Natural killer cell (primary cell): ENCODE data around the gene STRBP. TPM values are rescaled to one million over a fixed set of nuclear protein-coding genes. Genes with fewer than 3 reads are reported as not detected.

ENCODE experiments used
- ATAC-seq, 3 donors: fragments of 150-1000 bp in 2 of 3; fragments of 200-7000 bp in 1 of 3; cut with Tn5 transposase; 1 replicate in 1 of 3; 2 replicates in 2 of 3; pipeline ENCODE4 v1.10.0; 2021; ENCODE audit warnings: mild to moderate bottlenecking in 2 of 3, moderate library complexity in 2 of 3
- DNase-seq, 2 donors: peaks; one replicate each; pipeline versions ENCODE4 v3.0.0 to v3.0.0-alpha.2; 2013 to 2021; ENCODE audit warnings: mixed read lengths in 1 of 2
- H3K27ac ChIP-seq: one replicate; pipeline ENCODE4 v1.5.1; 2013; ENCODE audit warnings: mild to moderate bottlenecking, low read length
- H3K27me3 ChIP-seq: one replicate; pipeline ENCODE4 v1.6.1; 2013; ENCODE audit warnings: low read length; ENCODE audit not compliant: control insufficient read depth, insufficient read depth
- H3K36me3 ChIP-seq: one replicate; pipeline ENCODE4 v1.6.1; 2013; ENCODE audit warnings: low read length; ENCODE audit not compliant: control insufficient read depth, insufficient read depth
- H3K4me1 ChIP-seq: one replicate; pipeline ENCODE4 v1.6.1; 2013; ENCODE audit warnings: low read length; ENCODE audit not compliant: control insufficient read depth, insufficient read depth
- H3K4me3 ChIP-seq: one replicate; pipeline ENCODE4 v1.5.1; 2013; ENCODE audit warnings: low read length
- H3K9me3 ChIP-seq: one replicate; pipeline ENCODE4 v1.6.1; 2013; ENCODE audit warnings: low read length; ENCODE audit not compliant: control insufficient read depth, insufficient read depth
- H3K27ac Mint-ChIP-seq, 2 donors: one replicate each; pipeline ENCODE4 v1.8.0; 2022; ENCODE audit warnings: mild to moderate bottlenecking in 2 of 2, mixed read lengths in 2 of 2, moderate library complexity in 1 of 2
- H3K27me3 Mint-ChIP-seq, 2 donors: one replicate each; pipeline ENCODE4 v1.8.0; 2022; ENCODE audit warnings: low read depth in 2 of 2, mixed read lengths in 2 of 2
- H3K36me3 Mint-ChIP-seq: one replicate; pipeline ENCODE4 v1.8.0; 2022; ENCODE audit warnings: mixed read lengths
- H3K4me1 Mint-ChIP-seq, 2 donors: one replicate each; pipeline ENCODE4 v1.8.0; 2022; ENCODE audit warnings: mixed read lengths in 2 of 2
- H3K4me3 Mint-ChIP-seq: one replicate; pipeline ENCODE4 v1.8.0; 2022; ENCODE audit warnings: mild to moderate bottlenecking, moderate library complexity, mixed read lengths
- H3K9me3 Mint-ChIP-seq, 2 donors: one replicate each; pipeline ENCODE4 v1.8.0; 2022; ENCODE audit warnings: mixed read lengths in 2 of 2
- CTCF ChIP-seq: fragments of 200-600 bp; IDR thresholded peaks from one replicate; pipeline ENCODE4 v1.8.0; 2022; ENCODE audit warnings: antibody characterized with exemption
- WGBS: methylation state at CpG from one replicate; pipeline ENCODE4 v1.1.7; 2013; ENCODE audit warnings: missing lambda C conversion rate; ENCODE audit not compliant: insufficient coverage; 5-methylcytosine and 5-hydroxymethylcytosine counted together
- intact Hi-C: fragments of 100-400 bp; cut with micrococcal nuclease; formaldehyde crosslinking; loops from one replicate; pipeline ENCODE4 v1.14.2; 2022
- total RNA-seq, 4 donors: library from RNA; stranded (reverse); fragments of 120-200 nt in 1 of 4; gene quantifications; one replicate each; pipeline versions ENCODE4 v1.2.3 to v1.2.4, GENCODE V29; 2013 to 2022

The STRBP gene
- total RNA-seq, 3 donors from 2014 or later (not counting 1 experiment from before 2014, with no cell fraction given), result 6.0 to 8.3 (median 7.9) TPM

GRCh38 chr9:123121457-123121856 lies 146.9 kb downstream of the STRBP start:
- H3K36me3 ChIP-seq, result no peaks in the 10 kb centered on the region
- WGBS, result 100% methylated on average over 1 of the region's 3 CpGs
- ATAC-seq, result no peak

GRCh38 chr9:123120953-123121352 lies 147.4 kb downstream of the STRBP start:
- intact Hi-C loops, result no loop called here
- H3K27ac Mint-ChIP-seq, result no peak overlapping the region
- no peaks in the 10 kb centered on the region for H3K9me3 Mint-ChIP-seq
- no peaks in the 10 kb centered on the region for H3K36me3 Mint-ChIP-seq
- H3K4me3 ChIP-seq, result no peak overlapping the region
- H3K4me1 ChIP-seq, result no peaks in the 10 kb centered on the region
- no peaks in the 10 kb centered on the region for H3K36me3 ChIP-seq
- H3K27me3 ChIP-seq, result no peaks in the 10 kb centered on the region
- no peaks in the 10 kb centered on the region for H3K27me3 Mint-ChIP-seq
- DNase-seq, result no peak
- no peak overlapping the region for H3K4me3 Mint-ChIP-seq
- no peaks in the 10 kb centered on the region for H3K9me3 ChIP-seq
- 94% methylated on average over 1 of the region's 1 CpG for WGBS
- H3K27ac ChIP-seq, result no peak overlapping the region
- no peaks in the 10 kb centered on the region for H3K4me1 Mint-ChIP-seq
- no peak for TF ChIP-seq CTCF
- no peak for ATAC-seq

More at GRCh38 chr9:123121457-123121856, 146.9 kb downstream of the STRBP start:
- H3K36me3 Mint-ChIP-seq, result no peaks in the 10 kb centered on the region
- Histone ChIP-seq H3K4me3 (no peak overlapping the region), H3K27ac (no peak overlapping the region), H3K9me3 (no peaks in the 10 kb centered on the region), H3K4me1 (no peaks in the 10 kb centered on the region), H3K27me3 (no peaks in the 10 kb centered on the region)
- no peaks in the 10 kb centered on the region for H3K27me3 Mint-ChIP-seq
- no peak overlapping the region for H3K27ac Mint-ChIP-seq
- no peaks in the 10 kb centered on the region for H3K4me1 Mint-ChIP-seq
- no peak for DNase-seq
- intact Hi-C loops, result no loop called here
- no peaks in the 10 kb centered on the region for H3K9me3 Mint-ChIP-seq
- H3K4me3 Mint-ChIP-seq, result no peak overlapping the region
- TF ChIP-seq CTCF, result no peak

- Histone ChIP-seq H3K27ac (no peak overlapping the region), H3K4me3 (no peak overlapping the region), H3K4me1 (no peaks in the 10 kb centered on the region), H3K9me3 (no peaks in the 10 kb centered on the region), H3K36me3 (no peaks in the 10 kb centered on the region), H3K27me3 (no peaks in the 10 kb centered on the region)
- Mint-ChIP-seq H3K27me3 (no peaks in the 10 kb centered on the region), H3K36me3 (no peaks in the 10 kb centered on the region), H3K4me1 (no peaks in the 10 kb centered on the region), H3K9me3 (no peaks in the 10 kb centered on the region), H3K4me3 (no peak overlapping the region), H3K27ac (no peak overlapping the region)
- no peak for ATAC-seq
- no CpG with 5 or more reads among the region's 5 CpGs for WGBS
- intact Hi-C loops, result no loop called here
- no peak for TF ChIP-seq CTCF
- DNase-seq, result no peak
These were observed 148.3 kb downstream of the STRBP start for GRCh38 chr9:123120131-123120530.

- Mint-ChIP-seq H3K27ac (no peak overlapping the region), H3K9me3 (no peaks in the 10 kb centered on the region), H3K27me3 (no peaks in the 10 kb centered on the region), H3K4me1 (no peaks in the 10 kb centered on the region), H3K4me3 (no peak overlapping the region), H3K36me3 (no peaks in the 10 kb centered on the region)
- ATAC-seq (no peak), DNase-seq (no peak)
- WGBS, result 89% methylated on average over 4 of the region's 7 CpGs
- no peaks in the 10 kb centered on the region for H3K36me3 ChIP-seq
- H3K27ac ChIP-seq, result no peak overlapping the region
- no peaks in the 10 kb centered on the region for H3K4me1 ChIP-seq
- H3K4me3 ChIP-seq, result no peak overlapping the region
- no peaks in the 10 kb centered on the region for H3K27me3 ChIP-seq
- H3K9me3 ChIP-seq, result no peaks in the 10 kb centered on the region
- intact Hi-C loops, result no loop called here
- no peak for TF ChIP-seq CTCF
These were observed 148.8 kb downstream of the STRBP start for GRCh38 chr9:123119566-123119965.
